ENCODE data around the gene DDAH1. TPM values are rescaled to one million over a fixed set of nuclear protein-coding genes. Genes with fewer than 3 reads are reported as not detected.

The DDAH1 gene
- total RNA-seq, 1 experiment from 2014 or later = 87.9 TPM

DNA sequence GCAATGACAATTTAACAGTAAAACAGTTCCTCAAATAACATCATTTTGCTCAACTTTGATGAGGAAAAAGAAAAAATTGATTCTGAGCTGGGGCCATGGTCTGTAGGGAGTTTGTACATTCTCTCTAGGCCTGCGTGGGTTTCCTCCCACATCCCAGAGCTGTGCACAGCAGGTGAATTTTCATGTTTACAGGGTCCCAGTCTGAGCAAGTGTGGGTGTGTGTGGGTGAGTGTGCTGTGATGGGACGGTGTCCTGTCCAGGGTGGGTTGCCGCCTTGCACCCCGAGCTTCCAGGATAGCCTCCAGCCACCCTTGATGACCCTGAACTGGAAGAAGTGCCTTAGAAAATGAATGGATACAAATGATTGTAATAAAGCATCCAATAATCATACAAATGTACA is 112.9 kb downstream of the DDAH1 start:
- Mint-ChIP-seq H3K4me1 (ENCODE audit: low read depth, unreplicated experiment) (no peaks in the 10 kb centered on the region), H3K4me3 (ENCODE audit: unreplicated experiment) (no peak overlapping the region), H3K27me3 (ENCODE audit: insufficient read depth, unreplicated experiment) (no peaks in the 10 kb centered on the region), H3K36me3 (ENCODE audit: insufficient read depth, unreplicated experiment) (peaks cover 28% of the 10 kb centered on the region), H3K9me3 (ENCODE audit: unreplicated experiment) (no peaks in the 10 kb centered on the region), H3K27ac (ENCODE audit: unreplicated experiment) (no peak overlapping the region)
- DNase-seq = no peak
- no peaks in the 10 kb centered on the region for H3K9me3 ChIP-seq
- no peak overlapping the region for H3K4me3 ChIP-seq (ENCODE audit: low read depth, low read length)
- intact Hi-C loops (cut with micrococcal nuclease; ENCODE audit: unreplicated experiment) = no loop called here
- no peaks in the 10 kb centered on the region for H3K27me3 ChIP-seq (replicated peaks; ENCODE audit: control insufficient read depth, insufficient read depth, low read length)
- POLR2A ChIA-PET = no interaction called here
- no peaks in the 10 kb centered on the region; the same call in 1 of the 2 replicates for H3K36me3 ChIP-seq (ENCODE audit: control insufficient read depth, insufficient read depth, low read length)
- CTCF ChIA-PET = no interaction called here
- no TSS peak for BruUV-seq (replicated peaks)
- H3K4me1 ChIP-seq = no peaks in the 10 kb centered on the region
- TF ChIP-seq, protein P1, sequence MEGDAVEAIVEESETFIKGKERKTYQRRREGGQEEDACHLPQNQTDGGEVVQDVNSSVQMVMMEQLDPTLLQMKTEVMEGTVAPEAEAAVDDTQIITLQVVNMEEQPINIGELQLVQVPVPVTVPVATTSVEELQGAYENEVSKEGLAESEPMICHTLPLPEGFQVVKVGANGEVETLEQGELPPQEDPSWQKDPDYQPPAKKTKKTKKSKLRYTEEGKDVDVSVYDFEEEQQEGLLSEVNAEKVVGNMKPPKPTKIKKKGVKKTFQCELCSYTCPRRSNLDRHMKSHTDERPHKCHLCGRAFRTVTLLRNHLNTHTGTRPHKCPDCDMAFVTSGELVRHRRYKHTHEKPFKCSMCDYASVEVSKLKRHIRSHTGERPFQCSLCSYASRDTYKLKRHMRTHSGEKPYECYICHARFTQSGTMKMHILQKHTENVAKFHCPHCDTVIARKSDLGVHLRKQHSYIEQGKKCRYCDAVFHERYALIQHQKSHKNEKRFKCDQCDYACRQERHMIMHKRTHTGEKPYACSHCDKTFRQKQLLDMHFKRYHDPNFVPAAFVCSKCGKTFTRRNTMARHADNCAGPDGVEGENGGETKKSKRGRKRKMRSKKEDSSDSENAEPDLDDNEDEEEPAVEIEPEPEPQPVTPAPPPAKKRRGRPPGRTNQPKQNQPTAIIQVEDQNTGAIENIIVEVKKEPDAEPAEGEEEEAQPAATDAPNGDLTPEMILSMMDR (IDR thresholded peaks at IDR 0.05; ENCODE audit: insufficient read depth in 1 of 2, low read depth in 1 of 2, low read length in 1 of 2, severe bottlenecking in 1 of 2, unreplicated experiment in 1 of 2) = no peak

DNA sequence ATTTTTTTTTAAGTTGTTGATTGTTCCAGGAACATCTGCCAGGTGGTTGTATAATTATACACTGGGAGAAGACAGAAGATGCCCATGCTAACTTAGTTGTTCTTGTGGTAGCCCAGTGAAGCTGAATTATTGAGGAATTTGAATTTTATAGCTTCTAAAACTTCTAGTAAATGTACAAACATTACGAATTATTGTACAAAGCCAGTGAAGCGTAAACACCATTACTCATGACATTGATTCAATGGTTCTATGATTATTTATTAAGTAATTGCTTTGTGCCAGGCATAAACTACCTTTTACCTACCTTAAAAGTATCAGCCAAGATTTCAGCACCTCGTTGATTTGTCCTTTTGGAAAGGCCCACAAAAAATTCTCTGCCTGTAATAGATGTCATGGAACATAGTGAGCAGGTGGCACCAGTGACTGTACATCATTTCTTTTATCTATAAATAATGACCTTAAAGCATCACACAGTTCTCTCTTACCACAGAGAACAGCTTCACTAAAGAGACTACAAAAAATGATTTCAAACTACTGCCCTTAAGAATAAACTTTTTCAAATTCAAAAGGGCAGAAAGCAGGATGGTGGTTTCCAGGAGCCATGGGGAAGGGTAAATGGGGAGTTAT is 113.6 kb downstream of the DDAH1 start:
- Histone ChIP-seq H3K9me3 (no peaks in the 10 kb centered on the region), H3K4me3 (ENCODE audit: low read depth, low read length) (no peak overlapping the region), H3K27me3 (replicated peaks; ENCODE audit: control insufficient read depth, insufficient read depth, low read length) (no peaks in the 10 kb centered on the region), H3K36me3 (ENCODE audit: control insufficient read depth, insufficient read depth, low read length) (no peaks in the 10 kb centered on the region; the same call in 1 of the 2 replicates), H3K4me1 (no peaks in the 10 kb centered on the region)
- intact Hi-C loops (cut with micrococcal nuclease; ENCODE audit: unreplicated experiment) = no loop called here
- Mint-ChIP-seq H3K27ac (ENCODE audit: unreplicated experiment) (no peak overlapping the region), H3K4me3 (ENCODE audit: unreplicated experiment) (no peak overlapping the region), H3K27me3 (ENCODE audit: insufficient read depth, unreplicated experiment) (no peaks in the 10 kb centered on the region), H3K4me1 (ENCODE audit: low read depth, unreplicated experiment) (no peaks in the 10 kb centered on the region), H3K36me3 (ENCODE audit: insufficient read depth, unreplicated experiment) (peaks cover 28% of the 10 kb centered on the region), H3K9me3 (ENCODE audit: unreplicated experiment) (no peaks in the 10 kb centered on the region)
- ChIA-PET POLR2A (no interaction called here), CTCF (no interaction called here)
- TF ChIP-seq, protein P1 (IDR thresholded peaks at IDR 0.05; ENCODE audit: insufficient read depth in 1 of 2, low read depth in 1 of 2, low read length in 1 of 2, severe bottlenecking in 1 of 2, unreplicated experiment in 1 of 2) = no peak
- no TSS peak for BruUV-seq (replicated peaks)
- DNase-seq = no peak

DNA sequence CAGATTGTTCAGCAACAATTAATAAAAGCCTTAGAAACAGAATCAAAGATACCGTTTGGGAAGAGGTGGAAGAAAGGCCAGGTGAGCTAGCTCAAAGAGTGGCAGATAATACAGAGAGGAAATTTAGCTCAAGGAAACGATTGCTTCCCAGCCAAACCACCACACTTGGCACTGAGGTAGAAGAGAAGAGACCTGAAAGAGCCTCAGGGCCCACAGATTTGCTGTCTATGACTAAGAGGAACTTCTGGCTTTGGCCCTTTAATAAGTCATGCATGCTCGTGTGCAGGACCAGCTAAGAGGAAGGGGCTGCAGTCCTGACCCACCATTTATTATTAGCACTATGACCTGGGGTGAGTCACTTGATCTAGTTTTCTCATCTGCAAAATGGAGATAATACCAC is 115.7 kb downstream of the DDAH1 start:
- CTCF ChIA-PET = no interaction called here

More for the DNA sequence above, 115.7 kb downstream of the DDAH1 start:
- no peak overlapping the region for H3K27ac Mint-ChIP-seq (ENCODE audit: unreplicated experiment)
- no peaks in the 10 kb centered on the region for H3K27me3 Mint-ChIP-seq (ENCODE audit: insufficient read depth, unreplicated experiment)
- Histone ChIP-seq H3K27me3 (replicated peaks; ENCODE audit: control insufficient read depth, insufficient read depth, low read length) (no peaks in the 10 kb centered on the region), H3K9me3 (no peaks in the 10 kb centered on the region), H3K36me3 (ENCODE audit: control insufficient read depth, insufficient read depth, low read length) (no peaks in the 10 kb centered on the region; the same call in 1 of the 2 replicates), H3K4me3 (ENCODE audit: low read depth, low read length) (no peak overlapping the region), H3K4me1 (peaks cover 1% of the 10 kb centered on the region; the same call in 1 of the 2 replicates)
- intact Hi-C loops (cut with micrococcal nuclease; ENCODE audit: unreplicated experiment) = no loop called here
- peaks cover 28% of the 10 kb centered on the region for H3K36me3 Mint-ChIP-seq (ENCODE audit: insufficient read depth, unreplicated experiment)
- TF ChIP-seq, protein P1 (IDR thresholded peaks at IDR 0.05; ENCODE audit: insufficient read depth in 1 of 2, low read depth in 1 of 2, low read length in 1 of 2, severe bottlenecking in 1 of 2, unreplicated experiment in 1 of 2) = no peak
- POLR2A ChIA-PET = no interaction called here
- H3K4me1 Mint-ChIP-seq (ENCODE audit: low read depth, unreplicated experiment) = peaks cover 6% of the 10 kb centered on the region
- DNase-seq = no peak
- BruUV-seq (replicated peaks) = no TSS peak
- H3K9me3 Mint-ChIP-seq (ENCODE audit: unreplicated experiment) = no peaks in the 10 kb centered on the region
- no peak overlapping the region for H3K4me3 Mint-ChIP-seq (ENCODE audit: unreplicated experiment)

Measured in Caco-2 (cell line).